HG02840 (cell line): Measurements from ENCODE around the gene PAX6.

Experiments used
- ATAC-seq: cut with Tn5 transposase; IDR thresholded peaks from one replicate; pipeline ENCODE4 v1.9.1; 2021; ENCODE audit warnings: mild to moderate bottlenecking, moderate library complexity, moderate number of reproducible peaks; ENCODE audit not compliant: unreplicated experiment, low FRiP score

The PAX6 gene

DNA sequence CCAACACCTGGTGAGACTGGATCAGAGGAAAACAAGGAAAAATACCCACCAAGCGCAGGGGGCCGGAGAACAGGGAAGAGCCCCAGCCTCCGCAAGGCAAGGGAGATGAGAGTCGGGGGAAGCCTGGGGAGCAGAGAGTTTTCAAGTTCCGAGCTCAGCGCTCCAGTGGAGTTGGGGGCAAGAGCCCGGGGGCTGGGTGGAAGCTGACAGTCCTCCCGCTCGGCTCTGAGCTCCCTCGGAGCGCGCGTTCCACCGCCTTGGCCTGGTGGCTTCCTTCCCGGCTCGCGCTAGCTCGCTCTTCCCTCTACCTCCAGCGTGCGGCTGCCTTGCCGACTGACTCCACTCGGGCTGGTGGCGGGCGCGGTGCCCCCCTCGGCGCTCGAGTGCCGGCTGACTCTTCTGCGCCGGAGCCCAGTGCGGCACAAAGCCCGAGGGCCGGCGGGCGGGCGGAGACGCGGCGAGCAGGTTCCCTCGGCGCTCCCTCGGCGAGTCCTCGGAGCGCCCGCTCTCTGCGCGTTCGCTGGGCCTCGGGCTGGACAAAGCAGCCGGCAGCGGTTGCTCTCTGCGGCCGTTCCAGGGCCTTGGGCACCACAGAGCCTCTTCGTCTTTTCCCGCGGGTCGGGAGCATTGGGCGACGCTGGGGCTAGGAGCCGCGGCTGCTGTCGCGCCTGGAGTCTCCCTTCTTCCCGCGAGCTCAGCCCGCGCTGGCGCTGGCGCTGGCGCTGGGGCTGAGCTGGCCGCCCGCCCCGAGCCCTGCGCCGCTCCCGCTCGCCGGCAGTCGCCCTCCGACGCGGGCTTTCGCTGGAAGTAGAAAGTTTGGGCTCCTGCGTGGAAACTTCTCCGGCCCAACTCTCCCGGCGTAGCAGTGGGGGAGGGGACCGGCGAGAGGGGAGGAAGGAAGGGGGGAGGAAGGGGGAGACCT lies 1.0 kb downstream of the PAX6 start:
- ATAC-seq, result no peak

DNA sequence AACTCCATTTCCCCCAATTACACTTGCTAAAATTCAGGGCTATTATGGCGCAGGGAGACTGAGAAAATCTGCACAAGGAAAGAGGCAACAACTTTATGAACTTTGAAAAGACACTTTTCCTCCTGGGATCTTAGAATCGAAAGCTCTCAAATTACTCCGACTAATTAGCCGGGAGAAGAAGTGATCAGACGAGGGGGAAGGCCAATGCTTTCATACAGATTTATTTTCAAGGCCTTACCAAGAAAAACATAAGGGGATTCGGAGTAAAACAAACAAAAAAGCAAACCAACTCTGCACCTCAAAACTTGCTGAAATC lies 1.6 kb downstream of the PAX6 start:
- ATAC-seq, result no peak

DNA sequence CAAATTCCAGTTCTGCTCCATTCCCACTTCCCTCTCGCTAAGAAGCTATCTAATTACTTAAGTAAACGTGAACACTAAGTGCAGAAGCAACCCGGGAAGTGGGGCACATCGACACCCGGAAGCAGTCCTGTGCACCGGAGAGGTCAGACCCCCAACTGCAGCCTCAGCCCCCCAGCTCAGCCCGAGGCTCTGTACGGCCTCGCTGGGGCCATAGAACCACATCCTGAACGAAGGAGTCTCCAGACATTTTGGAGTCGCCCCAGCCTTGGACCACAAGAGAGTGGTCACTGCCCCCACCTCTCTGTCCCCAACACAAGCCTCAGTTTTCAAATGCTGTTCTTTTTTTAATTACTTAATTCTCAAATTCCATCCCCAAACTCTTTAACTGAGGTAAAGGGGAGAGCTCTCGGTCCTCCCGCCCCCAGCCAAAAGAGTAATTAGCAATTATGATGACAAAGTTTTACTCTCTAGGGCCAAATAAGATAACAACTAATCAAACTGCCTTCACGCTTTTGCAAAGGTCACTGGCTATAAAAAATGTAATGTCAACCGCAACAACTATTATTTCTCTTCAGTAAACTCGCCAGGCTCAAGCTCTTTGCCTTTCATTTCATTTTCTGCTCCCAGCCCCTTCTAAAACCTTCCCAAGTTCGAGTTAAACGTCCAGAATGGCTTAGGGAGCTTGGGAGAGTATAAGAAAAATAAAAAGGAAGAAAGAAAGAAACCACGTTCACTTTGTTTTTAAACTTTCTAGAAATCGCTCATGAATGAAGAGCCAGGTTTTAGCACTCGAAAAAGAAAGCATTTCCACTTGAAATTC lies 2.2 kb downstream of the PAX6 start:
- no peak for ATAC-seq

DNA sequence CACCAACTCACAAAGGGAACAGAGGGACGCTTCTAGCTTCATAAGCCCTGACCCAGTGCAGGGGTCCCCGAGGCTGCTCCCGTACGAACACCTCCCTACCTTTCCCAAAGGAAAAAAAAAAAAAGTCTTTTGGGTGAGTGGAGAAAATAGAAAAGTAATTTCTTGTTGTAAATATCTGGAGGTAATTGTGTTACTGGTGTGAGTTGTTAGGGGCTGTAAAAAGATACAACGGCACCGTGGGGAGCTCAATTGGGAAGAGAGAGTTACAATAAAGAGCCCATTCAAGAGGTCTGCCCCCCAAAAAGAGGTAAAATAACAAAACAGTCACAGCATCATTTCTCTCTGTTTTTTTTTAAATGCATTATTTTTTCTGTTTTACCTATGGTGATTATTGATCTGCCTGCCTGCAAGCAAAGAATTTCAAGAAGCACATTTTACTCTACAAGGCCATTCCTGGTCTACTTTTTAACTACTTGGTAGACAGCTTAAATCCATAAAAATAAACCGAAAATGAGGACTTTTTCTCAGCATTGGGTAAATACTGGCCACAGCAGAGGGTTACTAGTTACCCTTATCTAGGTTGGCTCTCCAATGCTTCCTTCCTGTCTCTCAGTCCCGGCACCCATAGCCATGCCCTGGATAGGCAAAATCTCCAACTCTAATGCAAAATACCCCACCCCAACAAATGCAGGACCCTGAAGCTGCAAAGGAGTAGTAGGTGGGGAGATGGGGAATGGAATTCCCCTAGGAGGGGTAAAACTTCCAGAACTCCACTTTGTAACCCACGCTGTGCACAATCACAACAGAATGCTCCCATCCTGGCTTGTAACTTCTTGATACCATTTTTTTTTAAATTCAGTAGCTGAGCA lies 3.1 kb downstream of the PAX6 start:
- no peak for ATAC-seq

DNA sequence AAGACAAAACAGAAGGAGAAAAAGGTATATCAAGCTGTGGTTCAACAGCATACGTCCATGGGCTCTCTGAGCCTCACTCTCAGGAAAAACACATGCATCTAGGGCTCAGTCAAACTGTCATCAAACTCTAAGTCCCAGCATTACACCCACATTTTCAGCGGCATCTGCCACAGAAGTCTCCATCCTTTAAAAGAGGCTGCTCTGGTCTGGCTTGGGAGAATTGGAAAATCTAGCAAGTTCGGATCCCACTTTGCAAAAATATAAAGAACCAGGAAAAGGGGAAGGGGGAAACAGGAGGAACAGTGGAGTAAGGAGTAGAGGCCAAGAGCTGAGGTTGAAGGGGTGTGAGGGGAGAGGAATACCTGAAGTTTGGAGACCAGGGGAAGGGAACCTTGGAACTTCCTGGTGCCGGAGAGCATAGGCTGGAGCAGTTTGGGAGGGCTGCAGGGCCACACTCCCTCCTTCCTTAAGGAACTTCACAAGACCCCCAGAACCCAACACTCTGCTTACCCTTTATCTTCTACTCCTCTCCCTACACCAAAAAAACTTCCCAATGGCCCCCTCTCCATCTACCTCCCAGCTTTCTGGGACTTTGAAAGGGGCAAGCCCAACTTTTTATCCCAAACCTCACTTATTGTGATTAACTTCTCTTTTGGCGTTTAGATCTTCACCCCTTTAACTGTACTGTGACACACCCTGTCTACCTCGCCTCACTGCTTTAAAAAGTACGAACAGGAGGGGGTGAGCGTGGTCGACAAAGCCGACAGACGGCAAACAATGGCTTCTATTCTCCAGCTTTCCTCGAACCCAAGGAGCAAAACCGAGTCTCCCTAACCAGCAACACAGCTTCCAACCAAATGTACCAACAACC lies 4.0 kb downstream of the PAX6 start:
- no peak for ATAC-seq

DNA sequence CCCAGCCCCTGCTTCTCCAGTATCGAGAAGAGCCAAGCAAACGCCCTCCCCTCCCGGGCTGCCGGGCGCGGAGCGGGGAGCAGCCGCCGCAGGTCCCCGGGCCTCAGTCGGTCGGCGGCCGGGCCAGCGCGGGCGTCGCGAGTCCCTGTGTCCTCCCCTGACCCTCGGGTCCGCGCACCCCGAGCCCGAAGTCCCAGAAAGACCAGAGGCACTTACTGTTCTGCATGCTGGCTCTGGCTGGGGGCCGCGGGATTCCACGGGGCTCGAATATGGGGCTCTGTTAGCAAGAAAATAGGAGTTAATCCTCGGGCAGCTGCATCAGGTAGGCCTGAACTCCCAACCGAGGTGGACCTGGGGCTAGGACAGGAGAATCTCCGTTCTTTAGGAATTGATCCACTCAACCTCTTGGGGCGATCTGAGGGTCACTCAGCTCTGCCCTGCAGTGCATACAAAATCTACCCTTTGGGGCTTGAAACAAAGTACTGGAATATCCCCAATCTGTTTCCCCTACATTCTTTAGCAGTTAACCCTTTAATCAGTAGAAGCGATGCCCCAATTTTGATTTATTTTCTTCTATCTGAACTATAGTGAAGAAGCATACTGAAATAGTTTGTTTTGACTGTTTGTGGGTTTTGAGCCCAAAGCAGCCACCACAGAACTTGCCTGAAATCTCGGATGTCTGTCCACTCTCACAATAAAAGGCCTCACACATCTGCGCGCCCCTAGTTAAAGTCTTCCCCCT lies 4.8 kb downstream of the PAX6 start:
- ATAC-seq, result no peak

DNA sequence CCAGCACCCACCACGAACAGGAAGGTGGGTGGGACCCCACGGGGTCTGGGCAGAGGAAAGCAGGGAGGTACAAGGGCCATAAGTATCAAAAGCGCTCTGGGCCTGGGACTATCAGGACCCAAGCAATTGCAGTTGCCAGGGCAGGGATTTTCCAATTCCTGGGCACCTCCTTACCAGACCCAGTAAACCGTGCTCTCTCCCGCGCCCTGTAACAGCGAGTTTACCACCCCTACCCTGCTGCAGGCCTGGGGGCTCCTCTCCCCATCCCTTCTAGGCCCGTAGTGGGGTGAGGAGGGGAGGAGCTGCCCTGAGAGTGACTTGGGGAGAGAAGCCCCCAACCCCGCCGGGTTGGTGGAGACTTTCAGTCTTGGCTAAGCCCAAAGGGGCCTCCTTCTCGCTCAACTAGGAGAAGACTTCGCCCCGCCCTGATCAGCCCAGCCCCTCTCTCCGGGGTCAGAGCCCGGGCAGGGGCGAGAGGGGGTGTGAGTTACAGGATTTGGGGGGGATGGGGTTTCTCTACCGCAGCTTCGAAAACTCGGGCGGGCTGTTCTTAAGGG lies 5.4 kb downstream of the PAX6 start:
- ATAC-seq, result no peak

DNA sequence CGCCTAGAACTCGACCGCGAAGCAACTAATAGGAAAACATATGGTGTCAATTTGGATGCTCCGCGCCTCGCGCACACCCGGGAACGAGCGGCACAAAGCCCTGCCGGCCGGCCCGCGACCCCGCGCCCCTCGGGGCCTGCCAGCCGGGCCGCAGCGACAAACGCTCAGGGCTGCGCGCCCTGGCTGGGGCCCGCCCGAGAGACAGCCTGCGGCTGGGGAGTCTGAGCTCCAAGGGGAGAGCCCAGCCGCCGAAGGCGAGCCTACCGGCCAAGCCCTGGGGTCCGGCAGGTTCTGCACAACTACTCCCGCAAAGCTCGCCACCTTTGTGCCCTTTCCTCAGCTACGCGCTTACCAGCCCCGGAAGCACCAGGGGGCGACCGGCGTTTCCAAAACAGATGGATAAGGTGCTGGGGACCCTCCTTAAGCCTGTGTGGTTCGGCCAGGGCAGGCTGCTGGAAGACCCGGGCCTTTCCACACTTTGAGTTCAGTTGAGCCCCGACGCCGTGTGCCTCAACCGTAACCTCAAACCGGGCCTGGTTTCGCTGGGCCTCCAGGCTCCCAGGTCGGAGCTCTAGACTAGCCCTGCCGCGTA lies 6.0 kb downstream of the PAX6 start:
- no peak for ATAC-seq

DNA sequence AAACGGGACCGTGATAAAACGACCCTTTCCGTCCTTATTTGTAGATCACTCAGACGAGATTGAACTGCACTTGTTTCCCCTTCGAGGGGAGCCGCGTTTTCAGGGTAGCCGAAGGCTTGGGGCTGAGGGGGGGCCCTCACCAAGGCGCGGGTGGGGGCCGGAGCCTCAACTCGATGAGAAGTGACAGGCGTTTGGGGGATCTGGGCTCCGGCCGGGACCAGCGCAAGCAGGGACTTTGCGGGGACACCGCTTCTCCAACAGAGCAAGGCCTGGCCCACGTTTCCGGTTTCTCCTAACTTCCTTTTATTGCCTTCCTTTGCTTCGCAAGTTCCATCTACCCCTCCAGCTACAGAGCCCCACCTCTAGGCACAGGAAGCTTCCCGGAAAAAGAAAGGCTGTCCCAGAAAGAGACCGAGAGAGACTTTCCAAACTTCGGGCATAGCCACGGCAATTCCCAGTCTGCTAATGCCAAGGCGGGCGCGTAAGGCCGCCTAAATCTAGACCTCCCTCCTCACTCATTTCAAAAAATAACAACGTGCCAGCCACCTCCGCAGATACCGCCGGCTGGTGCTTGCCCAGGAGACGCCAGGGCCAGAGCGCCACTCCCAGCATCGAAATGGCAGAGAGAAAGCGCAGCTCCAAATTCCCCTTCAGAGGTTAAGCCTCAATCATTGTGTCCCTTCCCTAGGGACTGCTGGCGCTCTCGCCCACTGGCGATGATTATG lies 6.6 kb downstream of the PAX6 start:
- ATAC-seq, result no peak

DNA sequence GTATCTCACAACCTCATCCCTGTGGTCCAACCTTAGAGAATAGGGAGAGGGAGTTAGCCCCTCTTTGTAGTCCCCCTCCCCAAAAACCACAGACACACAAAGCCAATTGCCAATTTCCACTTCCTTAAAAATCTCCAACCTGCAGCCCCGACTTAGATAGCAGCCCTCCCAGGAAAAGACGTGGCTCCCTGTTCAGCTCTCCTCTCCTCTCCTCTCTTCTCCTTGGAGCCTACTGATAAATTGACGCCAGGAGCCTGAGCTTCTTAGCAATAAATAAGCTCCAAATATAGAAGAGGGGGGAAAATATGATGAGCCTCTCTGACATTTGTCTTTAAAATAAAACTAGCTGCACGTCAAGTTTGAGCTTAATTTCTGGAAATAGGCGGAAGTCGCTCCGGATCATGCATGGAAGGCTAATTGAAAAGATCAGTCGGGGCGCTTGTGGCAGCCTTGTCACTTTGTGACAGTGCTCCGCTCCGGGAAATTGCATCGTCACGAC lies 7.3 kb downstream of the PAX6 start:
- no peak for ATAC-seq

DNA sequence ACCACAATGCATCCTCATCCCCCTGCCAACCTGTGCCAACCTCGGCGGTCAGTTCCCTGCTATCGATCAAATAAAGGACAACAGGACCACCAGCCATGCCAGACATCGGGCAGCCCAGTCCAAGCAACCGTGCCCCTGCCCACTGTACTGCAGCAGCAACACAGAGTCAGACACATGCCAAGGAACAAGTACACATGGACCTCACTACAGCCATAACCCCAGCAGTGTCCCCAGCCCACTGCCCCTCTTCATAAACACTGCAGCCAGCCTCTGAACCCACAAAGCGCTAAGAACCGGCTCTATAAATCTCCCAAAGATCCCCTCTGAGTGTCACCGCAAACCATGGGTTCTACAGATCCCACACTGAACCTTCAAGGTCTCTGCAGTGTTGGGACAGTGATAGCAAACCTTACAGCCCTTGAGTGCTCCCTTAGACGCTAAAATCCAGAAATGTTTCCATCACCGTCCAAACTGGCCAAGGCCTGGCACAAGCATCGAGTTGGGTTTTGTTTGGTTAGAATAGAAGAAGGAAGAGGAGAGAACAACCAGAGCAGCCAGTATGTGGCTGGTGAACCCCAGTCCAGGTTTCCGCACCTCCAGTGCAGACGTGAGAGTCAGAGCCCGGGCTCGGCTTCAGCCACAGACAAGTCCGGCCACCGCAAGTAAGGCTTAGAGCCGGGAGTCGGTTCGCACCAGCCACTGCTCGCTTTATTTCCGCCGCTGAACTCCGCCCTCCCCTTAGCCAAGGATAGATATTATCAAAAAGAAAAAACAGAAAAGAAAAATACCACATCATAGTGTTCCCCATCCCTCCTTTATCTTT lies 7.9 kb downstream of the PAX6 start:
- no peak for ATAC-seq

DNA sequence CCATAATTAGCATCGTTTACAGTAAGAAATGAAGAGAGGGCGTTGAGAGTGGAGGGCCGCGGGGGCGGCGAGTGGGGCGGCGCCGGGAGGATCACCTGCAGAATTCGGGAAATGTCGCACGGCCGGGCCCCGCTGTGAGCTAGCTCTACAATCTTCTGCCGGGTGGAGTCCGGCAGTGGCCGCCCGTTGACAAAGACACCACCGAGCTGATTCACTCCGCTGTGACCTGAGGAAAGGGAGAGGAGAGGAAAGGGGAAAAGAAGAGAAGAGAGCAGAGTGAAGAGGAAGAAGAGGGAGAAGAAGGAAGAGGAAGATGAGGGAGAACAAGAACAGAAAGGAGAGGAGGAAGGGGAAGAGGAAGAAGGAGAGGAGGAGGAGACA lies 8.5 kb downstream of the PAX6 start:
- ATAC-seq, result no peak

DNA sequence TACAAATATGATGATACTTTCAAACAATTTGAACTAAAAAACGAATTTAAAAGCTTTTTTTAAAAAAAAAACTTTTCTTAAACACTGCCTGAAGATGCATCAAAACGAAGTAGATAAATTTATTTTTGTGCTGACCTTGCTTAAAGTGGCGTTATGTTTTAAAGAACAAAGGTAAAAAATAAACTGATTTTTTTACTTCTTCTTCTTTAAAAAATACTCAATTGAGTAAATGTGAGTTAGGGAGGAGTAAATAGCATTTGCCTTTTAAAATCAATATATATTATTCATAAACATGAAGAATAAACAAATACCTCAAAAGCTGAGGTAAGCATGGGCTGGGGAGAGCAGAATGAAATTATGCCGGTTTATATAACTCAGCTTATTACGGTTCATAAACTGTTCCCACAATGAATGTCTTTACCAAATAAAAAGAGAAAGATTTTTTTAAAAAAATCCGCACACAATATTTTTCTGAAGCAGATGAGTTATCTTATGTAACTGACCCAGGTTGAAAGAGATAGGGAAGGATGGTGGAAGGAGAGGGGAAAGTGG lies 9.0 kb downstream of the PAX6 start:
- ATAC-seq, result no peak

DNA sequence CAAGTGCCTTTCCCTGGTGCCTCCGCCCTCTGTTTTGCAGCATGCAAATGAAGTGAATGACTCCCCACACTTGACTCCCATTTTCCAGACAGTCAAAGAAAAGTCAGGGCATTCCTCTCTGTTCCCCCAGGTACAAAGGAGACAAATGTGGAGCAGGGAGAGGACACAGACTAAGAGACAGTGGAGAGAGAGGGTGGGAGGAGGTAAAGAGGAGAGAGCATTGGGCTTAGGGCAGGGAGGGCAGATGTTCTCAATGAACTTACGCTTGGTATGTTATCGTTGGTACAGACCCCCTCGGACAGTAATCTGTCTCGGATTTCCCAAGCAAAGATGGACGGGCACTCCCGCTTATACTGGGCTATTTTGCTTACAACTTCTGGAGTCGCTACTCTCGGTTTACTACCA lies 9.8 kb downstream of the PAX6 start:
- no peak for ATAC-seq

DNA sequence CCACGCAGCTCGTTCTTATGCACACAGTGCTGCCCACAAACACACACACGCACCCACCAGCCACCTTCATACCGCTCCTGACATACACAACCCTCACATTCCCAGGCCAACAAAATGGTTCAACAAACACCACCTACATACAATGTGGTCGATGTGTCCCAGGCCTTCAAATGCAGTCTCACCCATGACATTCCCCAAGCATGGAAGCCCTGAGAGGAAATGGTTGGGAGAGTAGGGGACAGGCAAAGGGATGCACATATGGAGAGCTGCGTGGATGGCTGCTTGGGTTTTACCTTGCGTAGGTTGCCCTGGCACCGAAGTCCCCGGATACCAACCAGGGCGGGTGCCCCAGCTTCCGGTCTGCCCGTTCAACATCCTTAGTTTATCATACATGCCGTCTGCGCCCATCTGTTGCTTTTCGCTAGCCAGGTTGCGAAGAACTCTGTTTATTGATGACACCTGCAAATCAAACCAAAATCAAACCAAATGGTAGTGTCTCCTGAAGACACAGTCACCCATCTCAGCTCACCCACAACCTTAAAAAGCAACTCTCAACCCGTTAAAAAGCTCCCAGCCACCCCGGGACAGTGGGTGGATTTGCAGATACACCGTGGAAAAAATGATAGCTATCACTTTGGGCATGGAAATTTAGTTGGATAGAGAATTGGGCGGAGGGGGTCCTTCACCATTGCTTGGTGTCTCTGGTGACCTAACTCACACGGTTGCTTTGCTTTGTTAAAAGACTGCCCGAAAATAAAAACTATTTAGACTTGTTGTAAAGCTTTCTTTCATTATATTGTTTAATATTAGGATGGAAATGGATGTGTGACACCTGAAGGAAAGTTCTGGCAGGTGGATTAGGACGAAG lies 10.5 kb downstream of the PAX6 start:
- ATAC-seq, result no peak
